ENCODE results near the gene TTLL6. TPM values are rescaled to one million over a fixed set of nuclear protein-coding genes. Genes with fewer than 3 reads are reported as not detected.
A peak's percentile ranks its signal among the peaks of the same experiment; 100 is the strongest.

The TTLL6 gene
- total and polyA plus RNA-seq, 2 of the 8 experiments (the other 6 are each of a cell fraction or from before 2014, with no cell fraction given) = 2.6 to 4.3 TPM

- 13% methylated on average over 46 of the region's 55 CpGs; no CpG with 5 or more reads in 1 of the 2 experiments for WGBS, 2 experiments (ENCODE audit: extremely low coverage in 1 of 2, insufficient coverage in 1 of 2, insufficient read length in 1 of 2, insufficient replicate concordance in 2 of 2, low coverage in 1 of 2, low lambda C conversion rate in 2 of 2, missing lambda C conversion rate in 1 of 2)
- H2BK120ac ChIP-seq (replicated peaks; ENCODE audit: low read depth, low read length) = no peak within 1 kb of the TSS
- H3K79me2 ChIP-seq (ENCODE audit: control insufficient read depth in 1 of 2, insufficient read depth in 2 of 2, low read length in 2 of 2) = no peaks in the 10 kb centered on the region
- CTCF ChIA-PET (ENCODE audit: partially characterized antibody) = interaction anchor here (0.6 to 13.5 kb wide), 15 partner anchors 8 to 160 kb away, joined by 3 to 147 read pairs (median 3); no protein-coding TSS in a partner anchor
- H3K14ac ChIP-seq (ENCODE audit: insufficient read length) = no peak within 1 kb of the TSS
- H2BK5ac ChIP-seq (ENCODE audit: low read depth, low read length) = no peak within 1 kb of the TSS
- H4K91ac ChIP-seq (replicated peaks; ENCODE audit: insufficient read length, low read length) = no peak within 1 kb of the TSS
- H3K9me3 ChIP-seq (ENCODE audit: insufficient read depth in 2 of 2, low read depth in 1 of 2, low read length in 1 of 2) = no peaks in the 10 kb centered on the region
- peak within 1 kb of the TSS; percentile 48 to 61 for H3K4me2 ChIP-seq (ENCODE audit: insufficient read depth in 1 of 2, low read depth in 2 of 2, low read length in 2 of 2)
- 0 out of 2 replicates have a peak within 1 kb of the TSS, but pooled peaks have one; percentile 53 for H2AK5ac ChIP-seq (ENCODE audit: low read depth, low read length)
- H3K4me3 ChIP-seq (ENCODE audit: extremely low read depth in 1 of 4, insufficient read depth in 2 of 4, low read depth in 3 of 4, low read length in 4 of 4) = peak within 1 kb of the TSS in 3 of 4 experiments; percentile 14 to 50 (median 23); a peak in 3 of 8 replicates
- no peak within 1 kb of the TSS for H2BK12ac ChIP-seq (ENCODE audit: low read depth, low read length)
- H3K9ac ChIP-seq (replicated peaks in 1 of 4; ENCODE audit: extremely low read depth in 1 of 4, low read depth in 3 of 4, low read length in 3 of 4) = no peak within 1 kb of the TSS
- H2BK15ac ChIP-seq (ENCODE audit: low read length) = no peak within 1 kb of the TSS
- DNase-seq (ENCODE audit: low read depth in 1 of 2, low spot score in 2 of 2) = no peak
- POLR2A ChIA-PET (ENCODE audit: partially characterized antibody) = interaction anchor here (1.0 to 1.8 kb wide), 3 partner anchors 9 to 16 kb away, joined by 3 to 9 read pairs (median 3); no protein-coding TSS in a partner anchor
- no peak within 1 kb of the TSS for H4K5ac ChIP-seq (ENCODE audit: insufficient read length, low read depth, low read length)
- peaks cover 0 to 13% (median 5%) of the 10 kb centered on the region in 4 experiments; a peak in 4 of 7 replicates for H3K4me1 ChIP-seq (replicated peaks in 1 of 4; ENCODE audit: control insufficient read depth in 3 of 4, insufficient read depth in 4 of 4, low read length in 3 of 4)
- no peaks in the 10 kb centered on the region for H3K23me2 ChIP-seq (ENCODE audit: low read depth, low read length)
- H3K27ac ChIP-seq (ENCODE audit: low read depth, low read length) = no peak within 1 kb of the TSS
- peaks cover 94 to 100% (median 99%) of the 10 kb centered on the region in 4 experiments for H3K27me3 ChIP-seq (replicated peaks in 1 of 4; ENCODE audit: control insufficient read depth in 3 of 4, extremely low read depth in 1 of 4, insufficient read depth in 3 of 4, low read length in 3 of 4)
- no peak within 1 kb of the TSS for H3K18ac ChIP-seq (ENCODE audit: extremely low read depth, low read length)
- H3K4ac ChIP-seq (replicated peaks; ENCODE audit: insufficient read length, low read depth, low read length) = no peak within 1 kb of the TSS
- H2AFZ ChIP-seq (ENCODE audit: low read length) = no peak within 1 kb of the TSS
- no peak for FAIRE-seq
- peak within 1 kb of the TSS; percentile 36; the same call in 1 of the 2 replicates for H4K8ac ChIP-seq (ENCODE audit: extremely low read depth, insufficient read depth, low read length)
- H2BK20ac ChIP-seq (ENCODE audit: low read length) = no peak within 1 kb of the TSS
- peaks cover 18 to 35% of the 10 kb centered on the region in 2 experiments for H4K20me1 ChIP-seq (replicated peaks in 1 of 2; ENCODE audit: control insufficient read depth in 1 of 2, insufficient read depth in 2 of 2, low read length in 2 of 2)
- peaks cover 0 to 2% (median 0%) of the 10 kb centered on the region in 4 experiments; a peak in 1 of 8 replicates for H3K36me3 ChIP-seq (ENCODE audit: control insufficient read depth in 2 of 4, insufficient read depth in 4 of 4, low read length in 3 of 4)
- H3K23ac ChIP-seq (ENCODE audit: insufficient read length) = no peak within 1 kb of the TSS
- no peaks in the 10 kb centered on the region; the same call in 1 of the 2 replicates for H3K79me1 ChIP-seq (ENCODE audit: low read depth, low read length)
- no peak within 1 kb of the TSS for H3K56ac ChIP-seq (replicated peaks; ENCODE audit: insufficient read length, low read depth, low read length)
- no peak for TF ChIP-seq YY1 (IDR thresholded peaks at IDR 0.05; ENCODE audit: low read depth, low read length)
- TF ChIP-seq MAFK (IDR thresholded peaks at IDR 0.05; ENCODE audit: low read depth, low read length) = no peak
- TF ChIP-seq SIRT6 (IDR thresholded peaks at IDR 0.05; ENCODE audit: low read length) = no peak
- no peak for TF ChIP-seq ASH2L (IDR thresholded peaks at IDR 0.05; ENCODE audit: low read length)
- TF ChIP-seq EZH2 (IDR thresholded peaks at IDR 0.05; ENCODE audit: low read depth, low read length, severe bottlenecking) = peak; percentile 86
- peak; percentile 82 for TF ChIP-seq SUZ12 (IDR thresholded peaks at IDR 0.05; ENCODE audit: low read length)
- peak; percentile 81 for TF ChIP-seq RNF2 (IDR thresholded peaks at IDR 0.05; ENCODE audit: borderline replicate concordance, low read depth, low read length, missing control alignments, poor library complexity, severe bottlenecking)
- TF ChIP-seq KDM4A (IDR thresholded peaks at IDR 0.05; ENCODE audit: low read depth, low read length, severe bottlenecking) = peak; percentile 4
- no peak for TF ChIP-seq KDM1A (IDR thresholded peaks at IDR 0.05; ENCODE audit: borderline replicate concordance, low read length)
Observed at GRCh38 chr17:48728232-48729231, 88.5 kb downstream of the TTLL6 start, which contains the start of gene HOXB13. TSS of gene HOXB13 (minus strand) at chr17:48728750. CDS start at chr17:48728593, 157 bp downstream.
